Osteoblast (primary cell): ENCODE measurements around the gene EFNA2. TPM values are rescaled to one million over a fixed set of nuclear protein-coding genes. Genes with fewer than 3 reads are reported as not detected.
"Not testable (repeated sequence)": the region's sequence is repeated elsewhere in the genome, so short reads cannot be mapped to it uniquely, and the experiment has no call there.

Source experiments
- DNase-seq: peaks from one replicate; pipeline ENCODE4 v3.0.0; 2011; ENCODE audit warnings: low spot score, mixed read lengths; ENCODE audit not compliant: insufficient read length; ENCODE audit errors: missing footprints
- H2AFZ ChIP-seq: 2 replicates; pipeline ENCODE4 v1.6.0; 2011; ENCODE audit warnings: mild to moderate bottlenecking, low read length
- H3K27ac ChIP-seq: 2 replicates; pipeline ENCODE4 v1.5.1; 2011; ENCODE audit warnings: mild to moderate bottlenecking, low read depth, low read length, moderate library complexity
- H3K27me3 ChIP-seq: 2 replicates; pipeline ENCODE4 v1.6.0; 2012; ENCODE audit warnings: mild to moderate bottlenecking, control low read depth, inconsistent platforms, low read length, moderate library complexity; ENCODE audit not compliant: insufficient read depth
- H3K36me3 ChIP-seq: 2 replicates; pipeline ENCODE4 v1.5.1; 2011; ENCODE audit warnings: mild to moderate bottlenecking, low read length, control low read depth, moderate library complexity; ENCODE audit not compliant: insufficient read depth
- H3K4me1 ChIP-seq: 2 replicates; pipeline ENCODE4 v1.5.1; 2011; ENCODE audit warnings: mild to moderate bottlenecking, low read length, control low read depth, moderate library complexity; ENCODE audit not compliant: insufficient read depth
- H3K4me2 ChIP-seq: 2 replicates; pipeline ENCODE4 v1.6.0; 2011; ENCODE audit warnings: mild to moderate bottlenecking, low read length; ENCODE audit not compliant: insufficient read depth
- H3K4me3 ChIP-seq: fragments of 200-600 bp; sonication (generic); 3 replicates; pipeline ENCODE4 v1.5.1; 2012; ENCODE audit warnings: mild to moderate bottlenecking, low read length, inconsistent platforms; ENCODE audit not compliant: insufficient read depth
- H3K79me2 ChIP-seq: 2 replicates; pipeline ENCODE4 v1.6.0; 2012; ENCODE audit warnings: mild to moderate bottlenecking, low read length, control low read depth, inconsistent platforms; ENCODE audit not compliant: insufficient read depth
- H3K9me3 ChIP-seq: 2 replicates; pipeline ENCODE4 v1.5.1; 2011; ENCODE audit warnings: low read depth, low read length, control low read depth
- H4K20me1 ChIP-seq: 2 replicates; pipeline ENCODE4 v1.6.0; 2012; ENCODE audit warnings: mild to moderate bottlenecking, low read length, control low read depth; ENCODE audit not compliant: insufficient read depth
- total RNA-seq: library from RNA; depleted of rRNA; stranded (reverse); fragments of >200 nt; gene quantifications from 2 replicates; pipeline ENCODE4 v1.2.3, GENCODE V29; 2012
- TF ChIP-seq, protein P1 (sequence below): IDR thresholded peaks from 2 replicates; pipeline ENCODE4 v1.5.1; 2011; ENCODE audit warnings: mild to moderate bottlenecking, low read depth, low read length, moderate library complexity; ENCODE audit errors: extremely low read depth

Gene EFNA2
- total RNA-seq, 1 donor = not detected

DNA sequence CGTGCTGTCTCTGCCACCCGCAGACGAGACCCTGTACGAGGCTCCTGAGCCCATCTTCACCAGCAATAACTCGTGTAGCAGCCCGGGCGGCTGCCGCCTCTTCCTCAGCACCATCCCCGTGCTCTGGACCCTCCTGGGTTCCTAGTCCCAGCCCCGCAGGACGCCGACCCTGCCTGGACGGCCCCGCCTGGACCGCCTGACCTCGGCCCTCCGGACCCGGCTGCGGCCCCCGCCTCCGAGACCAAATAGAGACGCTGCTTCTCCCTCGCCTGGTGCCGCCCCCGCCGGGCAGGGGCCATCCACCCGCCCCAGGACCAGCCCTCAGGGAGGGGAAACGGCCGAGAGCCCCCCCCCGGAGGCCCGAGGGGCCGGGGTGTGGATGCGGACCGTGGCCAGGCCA lies 14.1 kb downstream of the EFNA2 start:
- TF ChIP-seq, protein P1, sequence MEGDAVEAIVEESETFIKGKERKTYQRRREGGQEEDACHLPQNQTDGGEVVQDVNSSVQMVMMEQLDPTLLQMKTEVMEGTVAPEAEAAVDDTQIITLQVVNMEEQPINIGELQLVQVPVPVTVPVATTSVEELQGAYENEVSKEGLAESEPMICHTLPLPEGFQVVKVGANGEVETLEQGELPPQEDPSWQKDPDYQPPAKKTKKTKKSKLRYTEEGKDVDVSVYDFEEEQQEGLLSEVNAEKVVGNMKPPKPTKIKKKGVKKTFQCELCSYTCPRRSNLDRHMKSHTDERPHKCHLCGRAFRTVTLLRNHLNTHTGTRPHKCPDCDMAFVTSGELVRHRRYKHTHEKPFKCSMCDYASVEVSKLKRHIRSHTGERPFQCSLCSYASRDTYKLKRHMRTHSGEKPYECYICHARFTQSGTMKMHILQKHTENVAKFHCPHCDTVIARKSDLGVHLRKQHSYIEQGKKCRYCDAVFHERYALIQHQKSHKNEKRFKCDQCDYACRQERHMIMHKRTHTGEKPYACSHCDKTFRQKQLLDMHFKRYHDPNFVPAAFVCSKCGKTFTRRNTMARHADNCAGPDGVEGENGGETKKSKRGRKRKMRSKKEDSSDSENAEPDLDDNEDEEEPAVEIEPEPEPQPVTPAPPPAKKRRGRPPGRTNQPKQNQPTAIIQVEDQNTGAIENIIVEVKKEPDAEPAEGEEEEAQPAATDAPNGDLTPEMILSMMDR = no peak
- no peaks in the 10 kb centered on the region for H3K9me3 ChIP-seq
- H3K36me3 ChIP-seq = no peaks in the 10 kb centered on the region
- no peak overlapping the region for H3K27ac ChIP-seq
- H3K4me2 ChIP-seq = no peak overlapping the region
- H4K20me1 ChIP-seq = no peaks in the 10 kb centered on the region
- H3K79me2 ChIP-seq = no peaks in the 10 kb centered on the region
- H3K4me3 ChIP-seq = no peak overlapping the region
- H2AFZ ChIP-seq = no peak overlapping the region
- DNase-seq = no peak
- no peaks in the 10 kb centered on the region for H3K4me1 ChIP-seq
- H3K27me3 ChIP-seq = peaks cover 12% of the 10 kb centered on the region

DNA sequence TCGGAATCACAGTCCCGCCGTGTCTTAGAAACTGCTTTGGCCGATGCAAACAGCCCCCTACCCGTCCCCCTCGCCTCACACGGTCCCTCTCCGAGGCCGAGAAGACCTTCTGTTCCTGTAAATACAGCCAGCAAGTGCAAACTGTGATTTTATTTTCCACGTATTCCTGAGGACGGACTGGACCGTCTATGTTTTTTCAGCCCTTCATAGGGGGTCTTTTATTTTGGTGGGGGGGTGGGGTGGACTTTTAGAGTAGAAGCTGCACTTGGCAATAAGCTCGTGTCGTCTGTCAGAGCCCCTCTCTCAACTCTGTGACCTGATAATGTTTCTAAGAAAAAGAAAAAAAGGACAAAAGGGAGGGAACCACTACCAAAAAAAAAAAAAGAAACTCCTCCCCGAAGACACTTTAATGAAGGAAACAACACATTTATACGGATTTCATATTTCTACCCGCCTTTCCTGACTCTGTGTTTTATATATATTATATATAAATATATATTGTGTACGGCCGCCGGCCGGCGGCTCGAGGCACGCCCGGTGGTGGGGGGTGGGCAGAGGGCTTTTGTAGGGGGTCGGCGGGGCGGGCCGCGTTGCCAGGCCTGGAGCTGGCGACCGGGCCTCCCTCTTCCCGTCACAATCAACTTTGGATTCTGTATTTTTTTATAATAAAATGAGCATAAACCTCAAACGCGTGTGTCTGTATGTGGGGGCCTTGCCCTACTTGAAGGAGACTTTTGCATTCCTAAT lies 15.2 kb downstream of the EFNA2 start:
- Histone ChIP-seq H3K36me3 (no peaks in the 10 kb centered on the region), H3K4me2 (no peak overlapping the region), H3K4me1 (no peaks in the 10 kb centered on the region), H2AFZ (no peak overlapping the region), H3K9me3 (no peaks in the 10 kb centered on the region), H3K79me2 (no peaks in the 10 kb centered on the region), H3K27ac (no peak overlapping the region), H3K4me3 (no peak overlapping the region), H3K27me3 (peaks cover 12% of the 10 kb centered on the region), H4K20me1 (no peaks in the 10 kb centered on the region)
- DNase-seq = no peak
- TF ChIP-seq, protein P1 = no peak

DNA sequence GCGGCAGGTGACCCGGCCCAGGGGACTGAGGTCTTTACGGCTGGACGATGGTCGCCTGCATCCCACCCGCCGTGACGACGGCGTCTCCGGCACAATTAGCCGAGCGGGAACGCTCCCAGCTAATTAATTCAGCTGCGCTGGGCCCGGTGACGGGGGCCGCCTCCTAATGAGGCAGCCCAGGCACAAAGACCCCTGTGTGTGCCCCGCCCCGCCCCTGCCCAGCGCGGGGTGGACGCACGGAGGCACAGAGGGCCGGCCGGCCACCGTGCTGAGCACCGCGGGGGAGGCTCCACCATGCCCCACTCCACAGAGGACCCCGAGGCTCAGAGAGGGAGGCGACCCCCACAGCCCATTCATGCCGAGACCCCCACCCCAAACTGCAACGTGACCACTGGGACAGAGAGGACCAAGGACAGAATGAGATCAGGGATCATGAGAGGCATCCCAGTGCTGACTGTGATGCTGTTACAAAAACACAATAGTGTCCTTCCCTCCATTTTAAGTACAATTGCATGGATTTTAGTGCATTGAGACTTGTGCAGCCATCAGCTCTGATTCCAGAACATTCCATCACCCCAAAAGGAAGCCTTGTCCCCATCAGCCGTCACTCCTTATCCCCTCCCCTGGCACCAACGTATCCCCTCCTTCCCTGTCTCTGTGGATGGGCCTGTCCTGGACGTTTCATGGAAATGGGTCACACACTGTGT lies 17.0 kb downstream of the EFNA2 start:
- no peaks in the 10 kb centered on the region for H4K20me1 ChIP-seq
- H3K4me2 ChIP-seq = no peak overlapping the region
- peaks cover 12% of the 10 kb centered on the region for H3K27me3 ChIP-seq
- no peaks in the 10 kb centered on the region for H3K4me1 ChIP-seq
- no peak overlapping the region for H3K27ac ChIP-seq
- H2AFZ ChIP-seq = no peak overlapping the region
- H3K36me3 ChIP-seq = no peaks in the 10 kb centered on the region
- H3K4me3 ChIP-seq = no peak overlapping the region
- TF ChIP-seq, protein P1 = no peak
- H3K9me3 ChIP-seq = no peaks in the 10 kb centered on the region
- H3K79me2 ChIP-seq = no peaks in the 10 kb centered on the region
- DNase-seq = no peak

DNA sequence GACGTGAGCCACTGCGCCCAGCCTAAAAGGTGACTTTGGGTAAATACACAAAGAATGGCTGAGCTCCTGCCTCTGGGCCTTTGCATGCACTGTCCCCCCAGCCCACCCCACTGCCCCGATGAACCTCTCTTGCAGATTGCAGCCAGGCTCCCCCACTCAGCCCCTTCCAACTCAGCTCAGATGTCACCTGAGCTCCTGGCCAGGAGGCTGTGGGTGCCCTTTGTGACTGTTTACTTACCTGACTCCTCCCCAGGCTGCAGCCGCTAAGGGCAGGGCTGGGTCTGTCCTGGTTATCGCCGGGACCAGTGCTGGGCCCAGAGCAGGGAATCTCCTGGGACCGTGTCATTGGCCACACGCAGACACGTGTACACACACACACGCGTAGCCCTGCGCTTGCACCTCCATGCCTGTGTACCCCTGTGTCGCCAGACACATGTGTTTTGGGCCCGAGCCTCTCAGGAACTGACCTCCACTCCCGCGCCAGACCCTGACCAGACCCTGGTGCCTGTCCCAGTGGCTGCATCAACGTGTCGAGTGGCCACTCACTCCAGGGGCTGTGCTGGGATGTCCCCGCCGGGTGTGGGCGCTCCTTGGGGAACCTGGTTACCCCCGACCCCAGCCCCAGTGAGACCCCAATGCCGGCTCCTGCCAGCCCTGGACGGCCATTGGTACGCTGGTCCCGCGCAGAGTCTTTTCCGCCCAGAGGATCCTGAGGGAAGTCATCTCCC lies 18.7 kb downstream of the EFNA2 start:
- DNase-seq = no peak
- H3K79me2 ChIP-seq = no peaks in the 10 kb centered on the region
- H3K4me1 ChIP-seq = no peaks in the 10 kb centered on the region
- H3K4me3 ChIP-seq = no peak overlapping the region
- H3K9me3 ChIP-seq = no peaks in the 10 kb centered on the region
- H2AFZ ChIP-seq = no peak overlapping the region
- H3K27ac ChIP-seq = no peak overlapping the region
- TF ChIP-seq, protein P1 = no peak
- no peaks in the 10 kb centered on the region for H4K20me1 ChIP-seq
- no peak overlapping the region for H3K4me2 ChIP-seq
- H3K27me3 ChIP-seq = peaks cover 12% of the 10 kb centered on the region
- H3K36me3 ChIP-seq = no peaks in the 10 kb centered on the region

DNA sequence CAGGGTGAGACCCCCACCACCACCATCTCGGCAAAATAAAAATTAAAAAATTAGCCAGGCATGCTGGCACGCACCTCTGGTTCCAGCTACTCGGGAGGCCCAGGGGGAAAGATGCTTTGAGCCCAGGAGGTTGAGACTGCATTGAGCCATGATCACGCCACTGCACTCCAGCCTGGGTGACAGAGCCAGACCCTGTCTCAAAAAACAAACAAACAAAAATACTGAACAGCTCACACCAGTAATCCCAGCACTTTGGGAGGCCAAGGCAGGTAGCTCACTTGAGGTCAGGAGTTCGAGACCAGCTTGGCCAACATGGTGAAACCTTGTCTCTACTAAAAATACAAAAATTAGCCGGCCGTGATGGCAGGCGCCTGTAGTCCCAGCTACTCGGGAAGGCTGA lies 19.7 kb downstream of the EFNA2 start:
- not testable (repeated sequence) for H3K4me2 ChIP-seq, DNase-seq, H3K36me3 ChIP-seq, H3K4me1 ChIP-seq, H3K9me3 ChIP-seq, H2AFZ ChIP-seq, H3K27ac ChIP-seq, H3K79me2 ChIP-seq, H3K4me3 ChIP-seq, H4K20me1 ChIP-seq
- peaks cover 12% of the 10 kb centered on the region for H3K27me3 ChIP-seq
